Suppressor macrophage treated with lipopolysaccharide for 1 hour (primary cell): ENCODE results near the gene FMN1.

Source experiments
- DNase-seq, 3 donors: peaks; one replicate each; pipeline ENCODE4 v3.0.0-alpha.2; 2020 to 2022

Gene FMN1

DNA sequence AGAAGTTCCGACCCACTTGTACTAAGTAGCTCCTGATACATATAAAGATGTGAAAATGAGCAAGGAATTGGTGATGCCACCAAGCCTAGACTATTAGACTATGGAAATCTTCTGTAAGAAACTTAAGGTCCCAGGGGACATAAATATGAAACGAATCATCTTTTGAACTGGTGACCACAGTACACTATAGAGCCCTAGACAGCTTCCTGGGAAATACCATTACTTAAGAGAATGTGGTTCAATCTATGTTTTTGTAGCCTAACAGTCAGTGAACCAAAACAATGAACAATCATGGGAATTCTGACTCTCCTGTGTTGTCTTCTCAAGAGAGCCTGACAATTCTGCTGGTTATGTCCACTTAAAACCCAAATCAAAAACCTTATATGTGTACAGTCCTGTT, 285.1 kb downstream of the FMN1 start:
- DNase-seq, result peak; percentile 3 to 36 (median 29)

DNA sequence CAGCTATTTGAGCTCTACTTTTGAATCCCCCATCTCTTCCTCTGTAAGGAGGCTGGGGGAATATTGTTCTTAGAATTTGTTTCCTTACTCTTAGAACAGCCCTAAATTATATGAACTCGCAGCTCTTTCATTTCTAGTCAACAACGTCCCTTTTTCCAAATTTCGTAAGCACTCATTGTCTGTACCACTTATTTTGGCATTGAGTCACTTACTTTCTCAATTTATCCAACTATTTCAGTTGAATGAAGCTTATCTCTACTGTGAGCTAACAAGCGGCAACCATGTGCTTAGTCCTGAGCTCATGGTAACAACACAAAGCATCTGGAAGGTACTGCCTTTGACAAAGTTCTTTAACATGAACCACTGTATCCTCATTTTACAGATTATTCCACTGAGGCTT, 285.6 kb downstream of the FMN1 start:
- DNase-seq, result peak; percentile 50 to 75 (median 65)

DNA sequence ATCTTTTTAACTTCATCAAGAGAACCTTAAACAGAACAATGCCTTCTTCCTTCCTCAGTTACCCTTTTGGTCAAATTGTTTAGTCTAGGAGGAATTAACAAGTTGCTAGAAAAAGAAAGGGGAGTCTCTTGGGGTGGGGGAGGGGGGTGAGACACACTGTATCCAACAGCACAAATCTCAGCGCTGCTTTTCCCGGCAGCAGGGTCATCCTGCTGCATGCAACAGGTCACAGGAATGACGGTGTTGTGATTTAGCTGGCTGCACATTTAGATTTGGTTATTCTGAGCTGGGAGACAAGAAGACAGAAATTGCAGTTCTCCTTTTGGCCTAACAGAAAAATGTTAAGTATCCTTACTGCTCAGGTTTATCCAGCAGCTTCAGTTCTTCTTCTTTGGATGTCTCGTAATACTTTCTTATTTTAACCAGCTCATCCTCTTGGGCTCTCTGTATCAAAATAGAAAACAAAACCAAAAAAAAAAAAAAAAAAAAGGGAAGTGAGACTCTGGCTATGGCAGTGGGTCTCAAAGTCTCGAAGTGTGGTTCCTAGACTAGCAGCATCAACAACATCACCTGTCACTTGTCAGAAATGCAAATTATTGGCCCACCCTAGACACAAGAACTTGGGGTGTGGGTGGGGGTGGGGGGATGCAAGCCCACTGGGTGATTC, 286.2 kb downstream of the FMN1 start:
- peak; percentile 57 to 90 (median 75) for DNase-seq

DNA sequence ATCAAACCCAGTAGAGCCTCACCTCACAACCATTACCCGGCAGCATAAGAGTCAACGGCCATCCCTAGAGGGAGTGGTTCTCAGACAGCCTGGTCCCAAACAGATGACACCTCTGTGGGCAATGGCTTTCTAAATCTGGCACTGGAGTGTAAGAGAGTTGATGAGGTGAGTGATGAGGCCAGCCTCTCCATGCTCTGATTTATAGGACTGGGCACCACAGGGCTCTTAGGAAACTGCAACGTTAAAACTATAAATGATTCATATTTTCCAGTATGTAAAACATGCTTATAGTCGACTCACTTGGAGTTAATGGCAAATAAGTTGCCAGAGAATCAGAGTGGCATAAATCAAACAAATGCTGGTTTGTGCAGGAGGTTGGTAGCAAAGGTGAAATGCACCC, 289.0 kb downstream of the FMN1 start:
- DNase-seq, result no peak

DNA sequence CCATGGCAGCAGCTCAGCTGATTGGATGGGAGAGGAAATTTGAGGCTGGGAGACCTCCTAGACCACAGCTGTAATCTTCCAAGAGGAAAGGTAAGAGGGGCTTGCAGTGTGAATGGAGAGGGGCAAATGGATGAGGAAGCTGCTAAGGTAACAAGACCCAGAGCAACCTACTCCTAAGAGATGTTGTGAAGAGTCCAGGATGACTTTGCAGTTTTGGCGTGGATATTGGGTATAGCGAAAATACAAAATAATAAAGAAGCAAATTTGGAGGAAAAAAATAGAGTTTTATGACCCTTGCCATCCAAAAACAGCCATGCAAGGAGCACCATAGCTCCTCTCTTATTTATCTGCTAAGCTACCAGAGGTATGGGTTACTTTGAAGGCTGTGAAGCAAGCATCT, 290.1 kb downstream of the FMN1 start:
- no peak for DNase-seq

DNA sequence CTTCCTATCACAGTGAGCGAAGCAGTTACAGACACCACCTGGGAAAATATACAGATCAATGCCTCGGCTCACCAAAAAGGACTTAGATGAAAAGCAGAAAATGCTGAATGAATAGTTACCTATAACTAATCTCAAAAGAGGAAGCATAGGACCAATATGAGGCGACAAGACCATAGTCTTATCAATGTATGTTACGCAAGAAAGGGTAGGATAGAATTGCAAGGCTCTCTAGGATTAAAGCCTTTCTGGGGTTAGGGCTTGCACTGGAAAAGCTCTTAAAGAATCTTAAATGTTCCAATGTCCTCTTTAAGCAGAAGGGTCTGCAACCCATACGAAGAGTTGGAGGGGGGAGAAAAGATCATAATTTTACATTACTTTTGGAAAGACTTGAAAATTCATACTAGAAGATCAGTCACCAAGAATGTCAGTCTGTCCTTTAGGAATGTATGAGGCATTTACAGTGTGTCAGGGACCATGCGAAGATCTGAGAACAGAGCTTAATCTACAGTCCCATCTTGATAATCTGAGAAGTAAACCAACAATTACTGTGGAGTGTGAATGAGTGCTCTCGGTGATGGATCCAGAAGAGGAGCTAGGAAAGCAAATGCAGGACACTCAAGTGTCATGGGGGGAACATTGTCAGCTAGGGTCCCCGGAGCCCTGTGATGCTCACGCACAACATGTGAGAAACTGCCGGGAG, 290.8 kb downstream of the FMN1 start:
- DNase-seq, result no peak

DNA sequence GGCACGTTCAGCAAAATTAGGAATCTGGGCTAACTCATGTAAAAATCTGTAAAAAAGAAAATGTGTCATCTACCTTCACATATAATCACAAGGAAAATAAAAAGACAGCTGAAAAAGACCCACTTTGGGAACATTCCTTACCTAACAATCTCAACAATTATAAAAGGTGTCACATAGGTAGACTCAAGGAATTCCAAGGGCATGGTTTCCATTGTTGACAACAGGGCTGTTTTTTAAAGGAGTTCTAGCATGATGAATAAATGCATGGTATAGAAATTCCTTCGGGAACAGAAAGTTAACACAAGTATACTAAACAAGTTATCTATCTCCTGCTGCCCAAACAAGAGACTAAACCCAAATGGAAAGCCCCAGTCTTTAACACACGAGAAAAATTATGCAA, 292.5 kb downstream of the FMN1 start:
- no peak for DNase-seq

DNA sequence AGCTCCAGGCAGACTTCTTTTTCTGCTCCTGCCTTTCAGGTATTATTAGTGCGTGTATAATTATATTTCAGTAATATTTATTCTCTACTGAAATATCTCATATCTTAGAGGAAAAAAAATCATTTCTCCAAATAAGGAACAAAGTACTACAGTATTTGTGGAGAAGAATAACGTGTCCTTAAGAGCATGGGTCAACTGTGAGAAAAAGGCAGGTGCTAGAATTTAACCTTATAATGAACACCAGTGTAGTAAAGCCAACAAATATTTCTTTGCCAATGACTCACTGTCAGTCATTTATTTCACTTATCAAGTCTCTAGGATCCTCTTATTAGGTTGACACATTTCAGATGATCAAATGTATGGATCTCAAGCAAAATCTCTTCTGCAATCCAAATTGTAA, 293.3 kb downstream of the FMN1 start:
- no peak for DNase-seq

DNA sequence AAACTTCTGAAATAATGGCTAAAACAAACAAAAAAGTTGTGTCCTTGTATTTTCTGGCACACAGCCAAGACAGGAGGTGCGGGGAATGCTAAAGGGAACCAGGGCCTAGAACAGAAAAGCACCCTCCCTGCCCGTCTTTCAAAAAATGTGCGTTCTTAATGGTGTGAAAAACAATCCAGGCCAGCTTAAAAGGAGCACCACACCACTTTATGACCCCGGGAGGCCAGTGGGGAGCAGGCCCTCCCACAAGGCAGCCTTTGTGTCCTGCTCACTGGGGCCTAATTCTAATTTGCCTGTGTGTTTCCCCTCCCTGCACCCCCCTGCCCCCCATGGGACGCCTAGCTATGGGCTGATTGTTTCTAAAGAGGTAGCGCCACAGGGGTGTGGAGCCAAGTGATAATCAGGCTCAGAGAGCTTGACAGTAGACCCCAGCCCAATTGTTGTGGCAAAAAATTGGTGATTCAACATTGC, 295.4 kb downstream of the FMN1 start:
- DNase-seq, result no peak

DNA sequence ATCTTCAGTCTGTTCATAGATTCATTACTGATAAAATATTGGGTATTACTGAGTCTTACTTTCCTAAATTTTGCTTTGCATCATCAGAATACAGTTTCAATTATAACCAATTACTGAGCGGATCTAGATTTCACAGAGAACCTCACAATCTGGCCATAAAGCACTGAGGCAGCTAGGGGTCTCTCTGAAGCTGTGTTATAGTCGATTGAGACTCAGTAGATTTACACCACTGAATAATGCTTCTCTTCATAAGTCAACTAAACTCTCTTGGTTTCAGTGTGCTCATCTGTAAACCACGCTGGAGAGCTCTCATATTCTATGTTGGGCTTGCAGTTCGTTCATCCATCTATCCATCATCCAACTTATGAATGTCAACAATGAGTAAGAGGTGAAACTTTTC, 296.1 kb downstream of the FMN1 start:
- no peak for DNase-seq

DNA sequence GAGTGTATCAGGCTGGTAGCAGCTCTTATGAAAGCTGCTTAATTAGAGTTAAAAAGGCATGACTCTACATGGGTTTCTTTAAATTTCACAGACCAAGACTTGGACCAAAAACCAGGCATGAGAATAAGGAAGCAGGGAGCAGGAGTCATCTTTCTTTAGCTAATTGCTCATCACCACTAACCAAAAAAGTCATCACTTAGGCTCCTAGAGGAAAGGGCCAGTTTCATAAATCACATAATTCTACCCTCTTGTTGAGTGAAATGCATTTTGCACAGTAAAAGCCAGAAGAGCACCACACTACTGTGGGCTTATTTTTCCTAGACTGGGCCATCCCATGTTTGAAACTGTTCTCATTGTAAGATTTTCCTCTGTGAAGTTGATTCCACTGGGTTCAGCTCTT, 301.1 kb downstream of the FMN1 start:
- DNase-seq, result no peak

DNA sequence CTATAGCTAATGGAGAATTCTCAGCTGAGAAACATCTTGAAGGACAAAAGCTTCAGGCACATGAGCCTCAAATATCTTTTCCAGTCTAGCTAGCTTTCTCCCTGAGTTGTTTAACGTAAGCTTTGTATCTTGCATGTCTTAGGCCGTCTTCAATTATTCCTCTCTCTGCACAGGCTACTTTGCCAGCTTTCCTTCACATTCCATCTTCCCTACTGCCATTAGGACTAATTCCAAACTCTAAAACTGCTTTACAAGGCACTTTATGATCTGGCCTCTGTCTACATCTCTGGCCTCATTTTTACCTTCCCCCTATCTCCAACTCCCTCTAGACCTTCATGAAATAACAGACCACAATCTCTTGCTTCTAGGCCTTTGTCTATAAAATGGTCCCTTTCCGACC, 305.3 kb downstream of the FMN1 start:
- DNase-seq, result no peak

DNA sequence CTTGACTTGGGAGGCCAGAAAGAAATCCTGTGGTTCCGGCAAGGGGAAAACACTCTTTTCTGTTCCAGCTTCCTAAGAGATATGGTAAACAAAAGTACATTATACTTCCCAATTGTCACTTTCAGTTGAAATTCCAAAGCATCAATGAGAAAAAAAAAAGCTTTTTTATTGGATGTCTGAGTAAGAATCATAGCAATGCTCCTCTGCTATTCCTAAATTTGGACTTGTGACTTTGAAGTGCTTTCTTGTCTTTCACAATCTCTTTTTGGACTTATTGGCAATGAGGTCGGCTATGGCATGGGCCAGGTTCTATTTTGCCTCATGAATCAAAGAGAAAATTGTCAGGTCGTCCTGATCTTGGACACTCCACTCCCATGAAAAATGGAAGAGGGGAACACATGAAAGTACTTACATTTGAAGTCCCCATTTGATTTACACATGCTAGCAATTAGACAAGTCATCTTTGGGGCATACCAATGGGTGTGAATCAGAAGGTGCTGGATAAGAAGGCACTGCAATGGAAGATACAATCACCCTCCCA, 306.2 kb downstream of the FMN1 start:
- no peak for DNase-seq

DNA sequence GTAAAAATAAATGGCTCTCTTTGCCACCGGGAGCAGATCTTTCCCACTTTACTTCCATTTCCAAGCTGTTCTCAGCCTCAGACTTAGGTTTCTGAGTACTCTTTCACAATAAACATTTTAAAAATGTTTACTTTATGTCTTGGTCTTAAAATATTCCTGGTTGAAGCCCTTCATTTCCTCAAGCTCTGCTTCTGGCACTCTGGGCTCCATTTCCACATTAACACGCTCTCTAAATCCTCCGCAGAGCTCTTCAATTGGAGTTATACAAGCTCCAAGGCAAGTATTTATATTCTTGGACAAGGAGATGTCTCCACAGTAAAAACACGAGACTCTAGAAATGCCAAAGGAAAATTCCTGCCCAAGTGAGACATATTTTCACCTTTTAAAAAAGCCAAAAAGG, 307.4 kb downstream of the FMN1 start:
- DNase-seq, result no peak

DNA sequence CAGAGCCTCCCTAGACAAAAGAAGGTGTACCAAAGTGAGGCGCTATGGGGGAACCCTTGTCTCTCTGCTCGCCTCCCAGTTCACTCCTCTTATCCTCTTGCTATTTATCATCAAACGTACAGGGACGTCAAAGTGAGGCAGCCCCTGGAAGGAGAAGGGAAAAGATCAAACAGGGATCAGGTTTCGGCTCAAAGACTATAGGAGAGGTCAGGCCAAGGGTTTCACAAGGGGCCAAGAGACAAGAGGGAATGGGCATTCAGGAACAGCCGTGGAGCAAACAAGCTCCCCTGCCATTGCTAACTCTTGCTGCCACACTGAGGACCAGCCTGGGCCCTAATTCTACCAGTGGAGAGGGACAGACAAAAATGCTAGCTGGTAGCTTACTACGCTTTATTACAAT, 308.1 kb downstream of the FMN1 start:
- no peak for DNase-seq

DNA sequence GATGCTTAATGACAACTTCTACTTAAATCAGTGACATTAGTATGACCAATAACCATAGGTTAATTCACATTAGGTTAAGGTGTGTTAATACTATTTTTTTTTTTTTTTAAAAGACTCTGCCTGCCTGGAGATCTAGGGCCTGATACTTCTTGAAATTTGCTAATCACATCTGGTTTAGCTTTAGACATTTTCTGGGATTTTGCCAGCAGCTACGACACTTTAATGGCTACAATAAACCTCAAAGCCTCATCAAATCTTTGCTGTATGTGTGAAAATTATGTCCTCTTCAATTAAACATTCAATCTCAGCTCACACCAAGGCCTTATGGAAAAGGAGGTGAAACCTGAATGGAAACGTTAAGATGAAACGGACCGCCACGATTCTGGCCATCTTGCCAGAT, 308.8 kb downstream of the FMN1 start:
- DNase-seq, result no peak

DNA sequence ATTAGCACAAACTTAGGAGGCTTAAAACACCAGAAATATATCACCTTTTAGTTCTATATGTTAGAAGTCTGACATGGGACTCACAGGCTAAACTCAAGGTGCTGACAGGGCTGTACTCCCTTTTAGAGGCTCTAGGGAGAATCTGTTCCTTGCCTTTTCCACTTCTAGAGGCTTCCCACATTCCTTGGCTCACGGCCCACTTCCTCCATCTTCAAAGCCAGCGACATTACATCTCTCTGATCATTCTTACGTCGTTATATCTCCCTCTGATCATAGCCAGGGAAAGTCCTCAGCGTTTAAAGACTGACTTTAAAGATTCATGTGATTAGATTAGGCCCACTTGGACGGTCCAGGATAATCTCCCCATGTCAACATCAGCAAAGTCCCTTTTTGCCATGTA, 310.4 kb downstream of the FMN1 start:
- no peak for DNase-seq

DNA sequence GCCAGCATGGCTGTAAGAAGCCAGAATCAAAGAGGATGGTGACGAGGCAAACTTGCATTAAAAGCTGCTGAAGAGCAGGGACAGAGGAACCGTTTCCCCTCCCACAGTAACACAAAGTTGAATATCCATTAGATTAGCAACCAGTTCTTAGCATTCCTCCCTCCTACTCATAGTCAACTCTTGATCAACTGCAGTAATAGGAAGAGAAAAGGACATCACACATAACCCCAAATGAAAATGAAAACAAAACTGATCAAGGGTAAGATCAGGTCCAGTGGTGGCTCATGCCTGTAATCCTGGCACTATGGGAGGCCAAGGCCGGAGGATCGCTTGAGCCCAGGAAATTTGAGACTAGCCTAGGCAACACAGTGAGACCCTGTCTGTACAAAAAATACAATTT, 311.6 kb downstream of the FMN1 start:
- peak in 1 of 3 donors; percentile 52 for DNase-seq

DNA sequence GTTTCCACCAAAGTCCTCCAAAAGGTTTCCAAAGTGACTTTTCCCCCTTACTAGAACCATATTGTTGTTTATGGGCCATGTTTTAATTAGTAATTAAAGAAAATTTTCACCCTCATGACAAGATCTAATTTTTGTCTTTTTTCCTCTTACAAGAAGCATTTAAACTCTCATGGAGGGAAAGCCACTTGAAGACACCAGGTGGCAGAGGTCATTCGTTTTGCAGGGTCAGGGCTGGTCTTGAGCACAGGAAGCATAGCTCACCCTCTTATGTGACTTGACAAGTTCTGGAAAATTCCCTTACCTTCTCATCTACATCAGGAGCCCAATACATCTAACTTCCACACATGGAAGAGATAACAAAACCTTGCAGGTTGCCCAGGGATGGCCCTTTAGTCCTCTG, 313.0 kb downstream of the FMN1 start:
- DNase-seq, result no peak

DNA sequence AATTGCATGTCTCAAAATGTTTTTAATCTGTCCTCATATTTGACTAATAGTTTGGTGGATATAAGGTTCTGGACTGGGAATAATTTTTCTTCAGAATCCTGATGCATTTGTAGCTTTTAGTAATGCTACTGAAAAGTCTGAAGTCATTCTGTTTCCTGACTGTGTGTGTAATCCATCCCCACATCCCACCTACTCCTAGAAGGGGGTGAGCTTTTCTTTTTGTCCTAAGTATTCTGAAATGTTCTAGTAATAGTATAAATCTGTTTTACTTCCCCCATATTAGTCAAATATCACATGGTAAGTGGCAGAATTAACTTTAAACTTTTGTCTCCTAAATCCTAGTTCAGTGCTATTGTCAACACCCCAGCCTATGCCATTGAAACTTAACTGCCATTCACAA, 313.9 kb downstream of the FMN1 start:
- peak; percentile 37 to 77 (median 37) for DNase-seq

DNA sequence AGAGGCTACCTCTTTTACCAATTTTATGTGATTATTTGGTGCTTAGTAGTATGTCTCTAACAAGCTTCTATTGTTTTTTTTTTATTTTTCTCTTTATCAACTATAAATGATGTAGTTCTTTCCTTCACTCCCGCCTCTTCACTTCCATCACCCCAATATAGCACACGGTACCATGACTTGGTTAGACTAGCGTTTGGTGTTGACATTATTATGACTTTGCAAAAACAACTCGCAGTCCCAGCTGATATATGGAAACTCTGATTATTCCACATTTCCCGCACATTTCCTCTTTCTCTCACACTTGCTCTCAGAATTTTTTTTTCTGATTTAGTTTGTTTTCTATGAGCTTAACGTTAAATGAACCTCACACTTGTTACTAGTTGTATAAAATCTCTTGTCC, 314.5 kb downstream of the FMN1 start:
- peak; percentile 46 to 79 (median 57) for DNase-seq

DNA sequence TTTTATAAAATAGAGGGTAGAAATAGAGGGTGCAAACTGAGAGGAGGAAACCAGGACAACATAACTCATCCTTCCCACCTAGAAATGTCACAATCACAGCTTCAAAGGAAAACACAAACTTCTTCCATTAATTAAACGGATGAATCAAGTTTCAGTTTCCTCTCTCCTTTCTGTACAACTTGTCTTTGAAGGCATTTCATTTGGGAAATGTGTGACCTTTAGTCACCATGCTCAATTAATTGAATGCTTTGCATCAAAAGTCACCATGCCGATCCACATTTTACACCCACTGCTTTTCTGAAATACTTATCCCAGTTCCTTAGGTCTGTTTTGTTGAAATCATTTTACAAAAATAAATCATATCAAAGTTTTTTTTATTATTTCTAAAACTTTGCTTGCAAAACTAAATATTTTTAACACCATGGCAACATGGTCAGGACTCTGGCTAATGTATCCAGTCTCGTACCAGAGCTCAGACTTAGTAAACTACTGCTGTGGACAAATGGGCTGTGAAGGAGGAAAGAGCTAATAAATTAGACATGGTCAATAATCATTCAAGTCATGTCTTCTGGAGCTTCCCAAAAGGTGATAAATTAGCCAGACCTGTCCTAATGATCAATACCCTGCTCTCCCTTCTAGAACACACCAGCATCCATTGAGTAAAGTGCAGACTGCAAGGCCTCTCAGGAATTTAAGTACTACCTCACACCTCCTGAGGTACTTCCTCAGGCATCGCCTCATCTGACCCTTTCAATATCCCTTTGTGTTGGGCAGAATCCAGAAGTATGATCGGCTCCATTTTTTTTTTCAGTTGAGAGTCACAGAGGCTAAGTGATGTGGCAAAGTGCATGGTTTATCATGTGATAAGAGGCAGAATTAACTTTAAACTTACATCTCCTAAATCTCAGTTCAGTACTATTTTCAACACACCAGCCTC, 315.4 kb downstream of the FMN1 start:
- peak; percentile 69 to 94 (median 80) for DNase-seq

DNA sequence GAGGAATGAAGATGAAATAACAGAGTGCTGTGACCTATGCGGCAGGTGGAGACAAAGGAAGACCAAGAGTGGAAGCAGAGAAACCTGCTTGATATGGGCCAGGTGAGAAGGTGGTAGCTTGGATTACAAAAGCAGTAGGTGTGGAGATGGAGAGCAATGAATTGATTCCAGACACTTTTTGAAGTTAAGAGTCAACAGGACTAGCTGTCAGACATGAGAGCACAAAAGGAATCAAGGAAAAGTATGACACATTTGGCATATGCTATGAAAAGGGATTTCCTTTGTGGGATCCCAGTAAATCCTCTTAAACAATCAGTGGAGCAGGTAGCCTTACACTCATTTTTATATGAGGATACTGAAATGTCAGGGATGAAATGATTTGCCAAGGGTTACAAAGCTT, 316.2 kb downstream of the FMN1 start:
- DNase-seq, result no peak
